ENCODE data around the gene PPA1. TPM values are rescaled to one million over a fixed set of nuclear protein-coding genes. Genes with fewer than 3 reads are reported as not detected.
"Not testable (repeated sequence)": the region's sequence is repeated elsewhere in the genome, so short reads cannot be mapped to it uniquely, and the experiment has no call there.

PPA1 gene
- total RNA-seq, 1 donor from 2014 or later, result 83.2 TPM

GRCh38 chr10:70254778-70255328 is 21.6 kb upstream of the PPA1 start:
- no peak for DNase-seq

- no peak for DNase-seq
Measured at GRCh38 chr10:70253878-70254765, 20.9 kb upstream of the PPA1 start.

DNA sequence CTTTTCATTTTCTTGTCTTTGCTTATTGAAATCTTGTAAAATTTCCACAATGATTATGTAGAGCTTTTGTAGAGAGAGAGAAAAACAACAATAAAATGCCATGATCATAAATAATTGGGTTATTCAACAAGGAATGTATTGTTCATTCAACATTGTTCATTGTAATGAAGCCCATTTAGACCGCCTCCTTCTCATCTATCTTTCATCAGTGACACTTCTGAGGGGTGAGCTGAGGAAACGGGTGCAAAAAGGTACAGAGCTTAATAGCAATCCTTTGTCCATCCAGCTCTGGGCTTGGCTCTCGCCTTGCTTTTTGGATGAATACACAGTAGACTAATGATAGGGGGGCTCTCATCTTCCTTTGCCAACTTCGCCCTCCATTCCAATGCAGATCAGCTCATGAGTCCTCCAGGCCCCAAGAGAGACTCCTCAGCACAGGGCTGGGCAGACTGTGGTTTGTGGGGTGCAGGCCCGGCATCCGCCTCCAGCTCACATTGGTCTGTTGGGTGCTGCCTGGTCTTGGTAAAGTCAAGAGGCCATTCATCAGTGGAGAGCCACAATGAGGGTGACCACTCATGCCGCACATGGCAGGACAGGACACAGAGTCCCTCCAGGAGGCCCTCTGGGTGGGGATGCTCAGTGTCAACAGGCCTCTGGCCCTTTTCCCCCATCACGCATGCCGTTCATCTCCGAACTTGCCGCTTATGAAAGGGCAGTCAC is 17.9 kb upstream of the PPA1 start:
- DNase-seq, result no peak

DNA sequence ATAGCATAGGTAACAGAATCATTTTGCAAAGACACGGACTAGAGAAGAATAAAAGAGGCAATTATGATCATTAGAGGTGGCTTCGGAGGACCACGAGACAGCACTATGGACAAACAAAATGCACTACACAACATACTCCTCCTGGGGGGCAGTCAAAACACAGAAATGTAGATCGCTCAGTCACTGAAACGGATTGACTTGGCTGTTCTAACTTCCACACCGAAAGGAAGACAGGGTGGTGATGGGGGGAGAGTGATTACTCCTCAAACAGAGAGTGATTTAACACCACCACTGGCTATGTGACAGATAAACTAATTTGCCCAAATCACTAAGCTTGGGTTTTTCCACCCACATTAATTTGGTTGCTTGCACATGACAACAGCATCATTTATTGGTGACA is 14.1 kb upstream of the PPA1 start:
- no peak for DNase-seq

DNA sequence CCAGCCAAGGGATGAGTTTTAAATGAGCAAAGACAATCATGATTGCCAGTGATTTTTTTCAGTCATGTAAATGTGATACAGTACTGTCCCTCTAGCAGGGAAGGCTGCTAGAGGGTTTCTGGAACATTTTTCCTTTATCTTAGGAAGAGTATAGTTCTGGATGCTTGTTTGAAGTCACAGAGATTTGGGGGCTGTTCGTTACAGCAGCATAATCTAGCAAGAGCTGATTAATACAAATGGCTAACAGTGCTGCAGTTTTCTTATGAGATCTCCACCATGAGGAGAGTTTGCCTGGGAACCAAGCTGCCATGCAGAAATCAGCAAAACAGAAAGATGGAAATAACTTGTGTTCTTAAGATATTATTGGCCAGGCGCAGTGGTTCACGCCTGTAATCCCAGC is 7.9 kb upstream of the PPA1 start:
- DNase-seq, result no peak

GRCh38 chr10:70239986-70240385 is 6.8 kb upstream of the PPA1 start:
- DNase-seq, result not testable (repeated sequence)

- DNase-seq, result not testable (repeated sequence)
Measured at GRCh38 chr10:70239077-70239976, 6.1 kb upstream of the PPA1 start.

DNA sequence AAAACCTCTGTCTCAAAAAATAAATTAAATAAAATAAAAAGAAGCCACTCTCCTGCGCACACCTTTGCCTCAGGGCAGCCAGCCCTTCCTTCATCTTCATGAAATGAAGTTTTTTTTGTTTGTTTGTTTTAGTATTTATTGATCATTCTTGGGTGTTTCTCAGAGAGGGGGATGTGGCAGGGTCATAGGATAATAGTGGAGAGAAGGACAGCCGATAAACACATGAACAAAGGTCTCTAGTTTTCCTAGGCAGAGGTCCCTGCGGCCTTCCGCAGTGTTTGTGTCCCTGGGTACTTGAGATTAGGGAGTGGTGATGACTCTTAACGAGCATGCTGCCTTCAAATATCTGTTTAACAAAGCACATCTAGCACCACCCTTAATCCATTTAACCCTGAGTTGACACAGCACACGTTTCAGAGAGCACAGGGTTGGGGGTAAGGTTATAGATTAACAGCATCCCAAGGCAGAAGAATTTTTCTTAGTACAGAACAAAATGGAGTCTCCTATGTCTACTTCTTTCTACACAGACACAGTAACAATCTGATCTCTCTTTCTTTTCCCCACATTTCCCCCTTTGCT is 4.8 kb upstream of the PPA1 start:
- not testable (repeated sequence) for DNase-seq

- DNase-seq, result peak; percentile 8
Measured at GRCh38 chr10:70234668-70235447, 1.6 kb upstream of the PPA1 start.

DNA sequence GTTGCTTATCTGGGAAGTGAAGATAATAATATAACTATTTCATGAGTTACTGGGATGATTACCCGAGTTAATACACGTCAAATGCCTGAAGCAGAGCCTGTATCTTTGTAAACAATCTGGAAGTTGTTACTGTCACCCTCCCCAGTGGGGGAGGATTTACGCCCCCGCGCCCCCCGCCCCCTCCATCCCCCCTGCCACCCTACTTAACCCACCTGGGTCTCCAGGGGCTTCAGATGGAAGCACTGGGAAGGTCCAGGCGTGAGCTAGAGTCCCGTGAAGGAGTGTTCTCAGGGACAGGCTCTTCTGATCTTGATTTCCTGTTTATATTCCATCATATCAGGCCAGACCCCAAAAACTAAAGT is 691 bp upstream of the PPA1 start:
- no peak for DNase-seq

DNA sequence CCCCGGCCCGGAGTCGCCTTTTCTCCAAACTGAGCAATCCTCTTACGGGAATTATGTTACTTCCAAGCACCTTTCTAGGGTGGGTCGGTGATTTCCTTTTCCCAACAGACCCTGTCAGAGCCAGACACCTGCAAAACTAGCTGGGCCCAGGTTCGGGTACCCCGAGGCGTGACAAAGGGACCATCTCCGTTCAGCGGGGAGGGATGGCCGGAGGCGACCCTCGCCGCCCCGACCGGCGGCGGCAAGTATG is 445 bp downstream of the PPA1 start:
- no peak for DNase-seq

GRCh38 chr10:70232155-70232858 is 922 bp downstream of the PPA1 start:
- peak; percentile 56 for DNase-seq

DNA sequence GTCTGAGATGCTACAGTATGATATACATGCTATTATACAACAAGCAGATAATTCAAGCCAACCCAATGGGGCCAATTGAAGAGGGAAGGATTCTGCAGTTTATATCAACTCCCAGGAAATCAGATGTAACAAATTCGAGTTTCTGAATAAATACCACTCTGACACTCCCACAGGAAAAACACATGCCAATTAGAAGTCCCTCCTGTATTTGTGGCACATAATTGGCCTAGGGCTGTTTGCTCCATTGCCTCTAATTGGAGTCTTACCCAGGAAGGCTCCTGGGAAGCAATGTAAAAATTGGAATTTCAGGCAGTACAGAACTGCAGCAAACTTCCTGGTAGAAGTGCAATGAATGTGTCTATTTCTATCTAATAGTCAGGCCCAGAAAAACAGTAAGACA is 4.7 kb downstream of the PPA1 start:
- no peak for DNase-seq

DNA sequence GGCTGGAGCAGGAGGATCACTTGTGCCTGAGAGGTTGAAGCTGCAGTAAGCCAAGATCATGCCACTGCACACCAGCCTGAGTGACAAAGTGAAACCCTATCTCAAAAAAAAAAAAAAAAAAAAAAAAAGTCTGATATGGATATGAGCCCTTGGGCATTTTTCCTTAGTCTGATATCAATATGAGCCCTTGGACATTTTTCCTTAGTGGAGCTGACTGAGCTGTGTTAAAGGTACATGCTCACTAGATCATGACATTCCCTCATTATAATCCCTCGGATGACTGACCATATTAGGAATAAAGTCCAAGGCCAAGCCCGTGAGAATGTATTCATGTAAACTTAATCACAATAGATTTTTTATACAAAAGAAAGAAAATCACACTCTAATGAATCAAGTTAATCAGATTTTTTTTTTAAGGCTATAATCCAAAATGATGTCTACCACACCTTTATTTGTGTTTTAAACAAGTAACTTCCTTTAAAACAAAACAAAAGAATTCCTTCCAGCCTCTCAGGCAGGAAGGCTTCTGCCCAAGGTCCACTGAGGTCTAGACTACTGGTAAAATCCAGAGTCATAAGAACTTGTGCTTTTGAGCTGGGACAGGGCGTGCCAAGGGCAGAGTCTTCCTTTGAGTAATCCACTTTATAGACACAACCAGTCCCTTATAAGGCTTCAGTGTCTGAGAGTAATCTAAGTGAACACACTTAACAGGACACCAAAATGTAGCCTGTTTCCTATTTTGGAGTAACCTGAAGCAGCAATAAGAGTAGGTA is 5.5 kb downstream of the PPA1 start:
- DNase-seq, result no peak

DNA sequence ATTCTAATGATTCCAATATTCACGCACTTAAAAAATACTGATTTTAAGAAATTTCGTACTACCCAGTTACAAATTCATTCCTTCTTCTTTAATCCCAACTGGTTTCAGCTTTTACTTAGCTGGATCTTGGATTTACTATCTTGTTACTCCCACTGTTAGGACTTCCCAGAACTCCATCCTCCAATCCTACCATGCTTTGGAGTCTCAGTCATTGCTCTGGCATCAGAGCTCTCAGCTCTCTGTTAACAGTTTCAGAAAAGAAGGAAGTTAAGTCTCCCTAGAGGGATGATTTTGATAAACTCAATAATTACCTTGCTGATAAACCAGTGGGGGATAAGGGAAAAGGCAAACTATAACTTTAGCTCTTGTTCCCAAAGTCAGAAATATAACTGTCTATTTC is 9.5 kb downstream of the PPA1 start:
- no peak for DNase-seq

- not testable (repeated sequence) for DNase-seq
Measured at GRCh38 chr10:70222811-70223447, 10.3 kb downstream of the PPA1 start.

GRCh38 chr10:70222340-70222794 is 10.9 kb downstream of the PPA1 start:
- DNase-seq, result no peak

GRCh38 chr10:70221030-70221429 is 12.2 kb downstream of the PPA1 start:
- DNase-seq, result no peak

GRCh38 chr10:70212879-70213278 is 20.4 kb downstream of the PPA1 start:
- DNase-seq, result no peak

All from tongue (tissue), 2 donors.